OCI-LY3 (cell line): Measurements from ENCODE around the gene THRA.

Source experiments
- H2AFZ ChIP-seq: fragments of 200-600, 300-600 bp; shearing (Covaris generic); 2 replicates; pipeline ENCODE4 v1.6.0; 2014; ENCODE audit warnings: antibody characterized with exemption, low read depth, low read length
- H3K27ac ChIP-seq: fragments of 200-600, 300-600 bp; sonication (generic); 2 replicates; pipeline ENCODE4 v1.5.1; 2014; ENCODE audit warnings: mild to moderate bottlenecking, low read length, moderate library complexity, mixed read lengths
- H3K27me3 ChIP-seq: fragments of 200-600, 300-600 bp; sonication (generic); 2 replicates; pipeline ENCODE4 v1.6.1; 2014; ENCODE audit warnings: low read depth, low read length, mixed read lengths
- H3K36me3 ChIP-seq: fragments of 200-600, 300-600 bp; sonication (generic); replicated peaks from 2 replicates; pipeline ENCODE3; 2014; ENCODE audit warnings: low read depth, low read length, mixed read lengths
- H3K4me1 ChIP-seq: fragments of 300-600, 200-600 bp; sonication (generic); 2 replicates; pipeline ENCODE4 v1.6.1; 2014; ENCODE audit warnings: low read length, mixed read lengths
- H3K4me2 ChIP-seq: fragments of 200-600, 300-600 bp; sonication (generic); 2 replicates; pipeline ENCODE4 v1.6.1; 2014; ENCODE audit warnings: low read length, mixed read lengths
- H3K4me3 ChIP-seq: fragments of 300-600, 200-600 bp; sonication (generic); 2 replicates; pipeline ENCODE4 v1.5.1; 2014; ENCODE audit warnings: antibody characterized with exemption, mild to moderate bottlenecking, low read length, moderate library complexity
- H3K79me2 ChIP-seq: fragments of 300-600, 200-600 bp; shearing (Covaris generic); 2 replicates; pipeline ENCODE4 v1.6.1; 2014; ENCODE audit warnings: mild to moderate bottlenecking, low read length, mixed read lengths
- H3K9ac ChIP-seq: fragments of 300-600, 200-600 bp; shearing (Covaris generic); 2 replicates; pipeline ENCODE4 v1.6.0; 2014; ENCODE audit warnings: mild to moderate bottlenecking, low read length, moderate library complexity
- H3K9me3 ChIP-seq: fragments of 200-600, 300-600 bp; shearing (Covaris generic); 2 replicates; pipeline ENCODE4 v1.6.1; 2014; ENCODE audit warnings: low read length, mixed read lengths; ENCODE audit not compliant: insufficient read depth
- H4K20me1 ChIP-seq: fragments of 200-600, 300-600 bp; sonication (generic); 2 replicates; pipeline ENCODE4 v1.6.1; 2016; ENCODE audit warnings: low read length, mixed read lengths; ENCODE audit not compliant: insufficient read depth
- CTCF ChIP-seq: fragments of 200-600, 300-600 bp; sonication (generic); IDR thresholded peaks from 2 replicates; pipeline ENCODE4 v1.5.1; 2014; ENCODE audit warnings: antibody characterized with exemption, low read length, low read depth
- EZH2phosphoT487 ChIP-seq: fragments of 200-600 bp; shearing (Covaris generic); IDR thresholded peaks from 2 replicates; pipeline ENCODE4 v1.6.1; 2018; ENCODE audit warnings: antibody characterized with exemption, mixed run types, low read depth

THRA gene

GRCh38 chr17:40095351-40095943 is 32.7 kb downstream of the THRA start:
- peaks cover 91% of the 10 kb centered on the region for H3K4me1 ChIP-seq
- H4K20me1 ChIP-seq, result no peaks in the 10 kb centered on the region
- peaks cover 40% of the 10 kb centered on the region for H3K36me3 ChIP-seq
- no peaks in the 10 kb centered on the region for H3K9me3 ChIP-seq
- peak overlapping the region; percentile 70 for H3K9ac ChIP-seq
- H3K27me3 ChIP-seq, result no peaks in the 10 kb centered on the region
- H3K79me2 ChIP-seq, result peaks cover 23% of the 10 kb centered on the region
- no peak overlapping the region for H2AFZ ChIP-seq
- H3K4me3 ChIP-seq, result peak overlapping the region; percentile 60
- TF ChIP-seq CTCF (no peak), EZH2phosphoT487 (no peak)
- H3K4me2 ChIP-seq, result peak overlapping the region; percentile 79
- H3K27ac ChIP-seq, result peak overlapping the region; percentile 93

GRCh38 chr17:40095944-40096791 is 33.4 kb downstream of the THRA start:
- H3K9ac ChIP-seq, result peak overlapping the region; percentile 99

GRCh38 chr17:40097087-40097486 is 34.3 kb downstream of the THRA start:
- H3K36me3 ChIP-seq, result peaks cover 40% of the 10 kb centered on the region
- no peaks in the 10 kb centered on the region for H4K20me1 ChIP-seq
- peak overlapping the region; percentile 90 for H3K4me3 ChIP-seq
- TF ChIP-seq CTCF (no peak), EZH2phosphoT487 (no peak)
- no peak overlapping the region for H2AFZ ChIP-seq
- H3K27me3 ChIP-seq, result no peaks in the 10 kb centered on the region
- H3K4me2 ChIP-seq, result peak overlapping the region; percentile 99
- peaks cover 91% of the 10 kb centered on the region for H3K4me1 ChIP-seq
- no peaks in the 10 kb centered on the region for H3K9me3 ChIP-seq
- peak overlapping the region; percentile 99 for H3K27ac ChIP-seq
- peaks cover 23% of the 10 kb centered on the region for H3K79me2 ChIP-seq
- peak overlapping the region; percentile 99 for H3K9ac ChIP-seq

More at GRCh38 chr17:40095944-40096791, 33.4 kb downstream of the THRA start:
- Histone ChIP-seq H3K27ac (peak overlapping the region; percentile 99), H3K36me3 (peaks cover 40% of the 10 kb centered on the region), H2AFZ (no peak overlapping the region), H3K79me2 (peaks cover 23% of the 10 kb centered on the region), H3K9me3 (no peaks in the 10 kb centered on the region), H3K4me1 (peaks cover 96% of the 10 kb centered on the region), H3K27me3 (no peaks in the 10 kb centered on the region), H3K4me2 (peak overlapping the region; percentile 99), H4K20me1 (no peaks in the 10 kb centered on the region), H3K4me3 (peak overlapping the region; percentile 90)
- TF ChIP-seq CTCF, result no peak
- TF ChIP-seq EZH2phosphoT487, result no peak
